Loucy (cell line): ENCODE measurements around the gene SRD5A2.

Experiments used
- H2AFZ ChIP-seq: fragments of 200-600 bp; sonication (generic); 2 replicates; pipeline ENCODE4 v1.6.0; 2016; ENCODE audit warnings: antibody characterized with exemption, mild to moderate bottlenecking, low read length, moderate library complexity
- H3F3A ChIP-seq: fragments of 200-600 bp; 2 replicates; pipeline ENCODE4 v1.6.0; 2016; ENCODE audit warnings: antibody characterized with exemption, low read depth, mild to moderate bottlenecking
- H3K27me3 ChIP-seq: fragments of 200-600 bp; sonication (generic); 2 replicates; pipeline ENCODE4 v1.6.1; 2014; ENCODE audit warnings: low read length, mild to moderate bottlenecking; ENCODE audit not compliant: insufficient read depth, poor library complexity, severe bottlenecking
- H3K36me3 ChIP-seq: fragments of 200-600 bp; sonication (generic); 2 replicates; pipeline ENCODE4 v1.6.1; 2016; ENCODE audit warnings: low read length; ENCODE audit not compliant: insufficient read depth
- H3K4me1 ChIP-seq: fragments of 200-600 bp; sonication (generic); 2 replicates; pipeline ENCODE4 v1.5.1; 2014; ENCODE audit warnings: low read length, mild to moderate bottlenecking; ENCODE audit not compliant: insufficient read depth, poor library complexity, severe bottlenecking
- H3K4me2 ChIP-seq: fragments of 200-600 bp; sonication (generic); 2 replicates; pipeline ENCODE4 v1.6.0; 2014; ENCODE audit warnings: antibody characterized with exemption, low read length, low read depth, mild to moderate bottlenecking; ENCODE audit not compliant: poor library complexity, severe bottlenecking
- H3K4me3 ChIP-seq: fragments of 200-600 bp; sonication (generic); 2 replicates; pipeline ENCODE4 v1.5.1; 2014; ENCODE audit warnings: low read length, mild to moderate bottlenecking, mixed read lengths; ENCODE audit not compliant: poor library complexity, severe bottlenecking
- H3K79me2 ChIP-seq: fragments of 200-600 bp; sonication (generic); 2 replicates; pipeline ENCODE4 v1.6.1; 2014; ENCODE audit warnings: low read length; ENCODE audit not compliant: insufficient read depth
- H3K9ac ChIP-seq: fragments of 200-600 bp; sonication (generic); 2 replicates; pipeline ENCODE4 v1.6.0; 2014; ENCODE audit warnings: mild to moderate bottlenecking, low read depth, low read length, moderate library complexity; ENCODE audit not compliant: poor library complexity, severe bottlenecking
- H3K9me2 ChIP-seq: fragments of 200-600 bp; sonication (generic); replicated peaks from 2 replicates; pipeline ENCODE4 v1.6.1; 2016; ENCODE audit warnings: low read depth, low read length, mixed read lengths
- H3K9me3 ChIP-seq: fragments of 200-600 bp; sonication (generic); 2 replicates; pipeline ENCODE4 v1.6.1; 2014; ENCODE audit warnings: mild to moderate bottlenecking, antibody characterized with exemption, low read length, low read depth; ENCODE audit not compliant: insufficient read depth
- H4K20me1 ChIP-seq: fragments of 200-600 bp; sonication (generic); 2 replicates; pipeline ENCODE4 v1.6.0; 2014; ENCODE audit warnings: antibody characterized with exemption, low read length, mild to moderate bottlenecking; ENCODE audit not compliant: insufficient read depth, poor library complexity, severe bottlenecking
- EZH2phosphoT487 ChIP-seq: fragments of 200-600 bp; IDR thresholded peaks from 2 replicates; pipeline ENCODE4 v1.6.1; 2018; ENCODE audit warnings: antibody characterized with exemption, mild to moderate bottlenecking, moderate library complexity, borderline replicate concordance
- TF ChIP-seq, protein P1 (sequence below): fragments of 200-600 bp; sonication (generic); conservative IDR thresholded peaks from 2 replicates; pipeline ENCODE4 v1.5.1; 2014; ENCODE audit warnings: mild to moderate bottlenecking, antibody characterized with exemption, low read length

SRD5A2 gene

DNA sequence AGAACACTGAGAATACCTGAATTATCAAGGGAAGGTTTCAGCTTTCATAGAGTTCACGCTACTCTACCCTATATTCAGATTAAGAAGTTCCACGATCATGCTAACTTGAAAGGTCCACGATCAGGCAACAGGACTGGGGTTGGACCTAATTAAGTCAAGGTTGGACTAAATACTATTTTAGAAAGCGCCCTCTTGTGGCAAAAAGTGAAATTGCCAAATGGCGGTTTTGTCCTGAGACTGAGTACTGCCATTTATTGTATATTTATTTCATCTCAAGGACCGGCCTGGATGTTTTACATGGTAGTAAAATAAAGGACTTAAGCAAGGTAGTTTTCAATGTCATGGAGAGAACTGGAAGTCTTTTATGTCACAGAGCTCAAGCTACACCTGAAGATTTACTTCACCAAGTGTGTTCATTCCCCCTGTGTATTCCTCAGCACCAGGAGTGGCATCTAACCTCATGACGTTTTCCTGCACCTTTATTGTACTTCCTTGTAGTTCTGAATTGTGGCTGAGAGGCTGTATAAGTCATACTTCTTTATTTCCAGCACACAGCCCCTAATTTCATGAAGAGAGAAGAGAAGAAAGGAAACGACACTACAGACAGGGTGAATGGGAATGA is 56.8 kb downstream of the SRD5A2 start:
- Histone ChIP-seq H3K4me2 (no peak overlapping the region), H3K4me3 (no peak overlapping the region), H3K36me3 (no peaks in the 10 kb centered on the region), H3K79me2 (no peaks in the 10 kb centered on the region), H3K4me1 (no peaks in the 10 kb centered on the region), H2AFZ (peak overlapping the region; percentile 43; the same call in 1 of the 2 replicates), H3K9me3 (no peaks in the 10 kb centered on the region), H3F3A (no peaks in the 10 kb centered on the region), H4K20me1 (no peaks in the 10 kb centered on the region), H3K9me2 (no peaks in the 10 kb centered on the region), H3K9ac (no peak overlapping the region), H3K27me3 (no peaks in the 10 kb centered on the region)
- TF ChIP-seq, protein P1, sequence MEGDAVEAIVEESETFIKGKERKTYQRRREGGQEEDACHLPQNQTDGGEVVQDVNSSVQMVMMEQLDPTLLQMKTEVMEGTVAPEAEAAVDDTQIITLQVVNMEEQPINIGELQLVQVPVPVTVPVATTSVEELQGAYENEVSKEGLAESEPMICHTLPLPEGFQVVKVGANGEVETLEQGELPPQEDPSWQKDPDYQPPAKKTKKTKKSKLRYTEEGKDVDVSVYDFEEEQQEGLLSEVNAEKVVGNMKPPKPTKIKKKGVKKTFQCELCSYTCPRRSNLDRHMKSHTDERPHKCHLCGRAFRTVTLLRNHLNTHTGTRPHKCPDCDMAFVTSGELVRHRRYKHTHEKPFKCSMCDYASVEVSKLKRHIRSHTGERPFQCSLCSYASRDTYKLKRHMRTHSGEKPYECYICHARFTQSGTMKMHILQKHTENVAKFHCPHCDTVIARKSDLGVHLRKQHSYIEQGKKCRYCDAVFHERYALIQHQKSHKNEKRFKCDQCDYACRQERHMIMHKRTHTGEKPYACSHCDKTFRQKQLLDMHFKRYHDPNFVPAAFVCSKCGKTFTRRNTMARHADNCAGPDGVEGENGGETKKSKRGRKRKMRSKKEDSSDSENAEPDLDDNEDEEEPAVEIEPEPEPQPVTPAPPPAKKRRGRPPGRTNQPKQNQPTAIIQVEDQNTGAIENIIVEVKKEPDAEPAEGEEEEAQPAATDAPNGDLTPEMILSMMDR: peak; percentile 92
- TF ChIP-seq EZH2phosphoT487: no peak

DNA sequence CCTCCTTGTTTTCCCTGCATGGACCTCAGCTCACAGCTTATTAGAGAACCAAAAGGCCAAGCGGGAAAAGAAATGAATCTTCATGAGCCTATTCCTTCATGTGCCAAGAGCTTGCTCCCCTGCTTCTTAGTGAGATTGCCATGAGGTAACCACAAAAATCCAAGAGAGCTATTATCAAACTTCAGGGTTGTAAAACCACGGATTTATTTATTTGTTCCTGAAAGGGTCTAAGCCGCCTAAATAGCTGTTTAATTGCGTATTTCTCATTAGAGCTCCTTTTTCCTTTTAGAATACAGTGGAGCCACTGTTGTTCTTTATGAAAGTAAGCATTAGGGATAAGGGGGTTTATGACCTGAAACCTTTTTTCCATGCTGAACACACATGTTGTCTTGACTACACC is 58.0 kb downstream of the SRD5A2 start:
- TF ChIP-seq, protein P1: no peak
- Histone ChIP-seq H2AFZ (no peak overlapping the region), H3F3A (no peaks in the 10 kb centered on the region), H3K4me1 (no peaks in the 10 kb centered on the region), H3K27me3 (no peaks in the 10 kb centered on the region), H3K4me3 (no peak overlapping the region), H3K79me2 (no peaks in the 10 kb centered on the region), H4K20me1 (no peaks in the 10 kb centered on the region), H3K4me2 (no peak overlapping the region), H3K9me3 (no peaks in the 10 kb centered on the region), H3K36me3 (no peaks in the 10 kb centered on the region), H3K9me2 (no peaks in the 10 kb centered on the region), H3K9ac (no peak overlapping the region)

DNA sequence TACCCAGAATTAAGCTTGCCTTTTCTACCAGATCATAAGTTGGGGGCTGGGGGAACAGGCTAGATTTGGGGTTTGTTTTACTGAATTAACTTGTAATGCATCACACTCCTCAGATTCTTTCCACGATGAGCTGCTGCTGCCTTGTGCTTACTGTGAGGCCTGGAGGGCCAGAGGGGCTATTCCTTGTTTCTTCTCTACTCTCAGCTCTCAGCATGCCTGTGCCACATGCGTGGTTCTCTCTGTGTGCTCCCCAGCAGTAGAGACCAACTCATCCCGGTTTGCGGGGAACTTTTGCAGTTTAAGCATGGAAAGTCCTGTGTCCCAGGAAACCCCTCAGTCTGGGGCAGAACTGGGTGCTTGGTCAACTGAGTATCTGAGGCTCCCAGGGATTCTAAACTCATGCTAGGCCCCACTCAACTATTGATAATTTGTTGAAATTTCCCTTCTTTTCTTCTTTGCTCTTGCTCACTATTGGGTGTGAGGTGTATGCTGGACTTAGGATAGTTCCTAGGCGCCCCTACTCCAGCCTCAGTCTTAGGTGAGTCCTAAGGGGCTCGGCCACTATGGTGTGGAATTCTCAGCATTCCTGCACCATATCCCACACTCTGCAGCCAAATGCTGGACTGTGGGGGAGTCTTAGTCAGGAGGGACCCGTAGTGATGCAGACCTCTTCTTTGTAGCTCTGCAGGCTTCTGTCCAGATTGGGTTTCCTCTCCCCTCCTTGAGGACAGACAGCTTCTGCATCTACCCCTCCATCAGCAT is 63.1 kb downstream of the SRD5A2 start:
- H3K36me3 ChIP-seq: no peaks in the 10 kb centered on the region
- no peak overlapping the region for H2AFZ ChIP-seq
- H3K79me2 ChIP-seq: no peaks in the 10 kb centered on the region
- H3F3A ChIP-seq: no peaks in the 10 kb centered on the region
- H3K4me2 ChIP-seq: no peak overlapping the region
- H3K9me2 ChIP-seq: no peaks in the 10 kb centered on the region
- TF ChIP-seq EZH2phosphoT487: no peak
- TF ChIP-seq, protein P1: no peak
- H3K9ac ChIP-seq: no peak overlapping the region
- H3K4me3 ChIP-seq: no peak overlapping the region
- H3K27me3 ChIP-seq: no peaks in the 10 kb centered on the region
- H3K9me3 ChIP-seq: no peaks in the 10 kb centered on the region
- no peaks in the 10 kb centered on the region for H3K4me1 ChIP-seq
- no peaks in the 10 kb centered on the region for H4K20me1 ChIP-seq
